ENCODE measurements around the gene KRTAP5-8.
"Not testable (repeated sequence)": the region's sequence is repeated elsewhere in the genome, so short reads cannot be mapped to it uniquely, and the experiment has no call there.

KRTAP5-8 gene

GRCh38 chr11:71544525-71545214 is 6.8 kb downstream of the KRTAP5-8 start:
- DNase-seq, result no peak

DNA sequence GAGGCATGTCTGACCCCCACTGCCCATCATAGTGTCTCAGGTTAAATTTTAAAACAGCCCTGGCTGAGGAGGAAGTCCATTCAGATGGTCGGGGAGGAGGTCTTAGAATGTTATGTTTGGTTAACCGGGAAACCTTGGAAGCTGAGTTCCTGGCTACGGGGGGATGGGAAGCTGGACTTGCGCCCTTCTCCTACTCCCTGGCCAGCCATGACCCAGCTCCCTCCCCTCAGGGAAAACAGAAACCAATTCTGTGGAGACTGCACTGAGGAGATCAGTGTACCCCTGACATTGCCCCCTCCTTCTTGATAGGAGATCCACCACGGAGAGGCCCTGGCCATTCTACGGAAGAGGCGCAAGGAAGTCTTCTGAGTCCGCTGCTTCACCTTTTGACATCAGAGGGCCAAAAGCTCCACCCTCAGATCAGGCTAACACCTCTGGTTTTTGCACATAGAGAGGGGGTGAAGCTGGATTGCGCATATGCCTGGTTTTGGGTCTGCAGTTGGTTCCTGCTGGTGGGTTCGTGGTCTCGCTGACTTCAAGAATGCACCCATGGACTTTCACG is 7.7 kb downstream of the KRTAP5-8 start:
- no peak for DNase-seq

GRCh38 chr11:71548120-71548519 is 10.3 kb downstream of the KRTAP5-8 start, which contains the start of gene KRTAP5-9:
KRTAP5-9 (plus strand) TSS chr11:71548420; CDS start chr11:71548658, 238 bp downstream.
- no peak for DNase-seq

GRCh38 chr11:71548716-71549151 is 10.9 kb downstream of the KRTAP5-8 start:
- no peak for DNase-seq

GRCh38 chr11:71551711-71552110 is 13.9 kb downstream of the KRTAP5-8 start:
- DNase-seq, result no peak

DNA sequence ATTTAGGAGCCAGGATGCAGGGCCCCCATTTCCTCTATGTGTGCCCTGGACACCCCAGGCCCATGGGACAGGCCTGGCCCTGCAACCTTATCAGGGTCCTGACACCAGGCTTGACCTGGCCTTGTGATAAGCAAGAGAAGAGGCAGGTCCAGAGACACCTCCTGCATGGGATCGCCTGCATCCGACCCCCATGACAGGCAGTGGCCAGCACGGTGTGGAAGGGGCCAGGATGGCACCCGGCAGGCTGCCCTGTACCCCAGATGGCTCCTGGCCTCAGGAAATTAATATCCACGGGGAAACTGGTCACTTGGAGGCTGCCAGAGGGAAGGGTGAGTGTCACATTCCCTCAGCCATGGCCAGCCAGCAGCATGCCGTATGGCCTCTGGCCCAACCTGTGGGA is 17.2 kb downstream of the KRTAP5-8 start:
- DNase-seq, result no peak

GRCh38 chr11:71555508-71555907 is 17.7 kb downstream of the KRTAP5-8 start:
- no peak for DNase-seq

DNA sequence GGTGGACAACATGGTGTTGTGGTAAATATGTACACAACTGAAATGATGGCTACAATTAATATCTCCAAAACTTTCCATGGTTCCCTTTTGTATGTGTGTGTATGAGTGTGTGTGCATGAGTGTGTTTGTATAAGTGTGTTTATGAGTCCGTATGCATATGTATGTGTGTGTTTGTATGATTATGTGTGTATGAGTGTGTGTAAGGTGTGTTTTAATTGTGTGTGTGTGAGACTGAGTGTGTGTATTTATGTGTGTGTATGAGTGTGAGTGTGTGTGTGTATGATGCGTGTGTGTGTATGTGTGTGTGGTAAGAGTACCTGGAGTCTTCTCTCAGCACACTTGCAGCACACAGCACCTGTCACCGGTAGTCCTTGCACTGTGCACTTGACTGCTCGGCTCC is 18.2 kb downstream of the KRTAP5-8 start:
- DNase-seq, result no peak

DNA sequence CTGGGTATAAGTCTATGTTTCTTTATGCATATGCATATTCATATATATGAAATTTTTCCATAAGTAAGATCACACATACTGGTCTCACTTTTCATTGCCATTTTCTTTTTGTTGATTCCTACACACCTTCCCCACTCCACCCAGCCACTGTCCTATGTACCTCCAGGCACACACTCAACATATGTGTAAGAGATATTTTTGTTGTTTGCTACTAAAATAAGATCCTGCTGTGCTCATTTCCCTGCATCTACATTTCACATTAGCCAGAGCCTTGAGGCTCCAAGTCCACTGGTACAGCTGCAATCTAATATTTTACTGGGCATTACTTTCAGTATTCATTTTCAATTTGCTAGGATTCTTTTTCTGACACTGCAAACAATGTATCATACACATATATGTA is 19.4 kb downstream of the KRTAP5-8 start:
- no peak for DNase-seq

DNA sequence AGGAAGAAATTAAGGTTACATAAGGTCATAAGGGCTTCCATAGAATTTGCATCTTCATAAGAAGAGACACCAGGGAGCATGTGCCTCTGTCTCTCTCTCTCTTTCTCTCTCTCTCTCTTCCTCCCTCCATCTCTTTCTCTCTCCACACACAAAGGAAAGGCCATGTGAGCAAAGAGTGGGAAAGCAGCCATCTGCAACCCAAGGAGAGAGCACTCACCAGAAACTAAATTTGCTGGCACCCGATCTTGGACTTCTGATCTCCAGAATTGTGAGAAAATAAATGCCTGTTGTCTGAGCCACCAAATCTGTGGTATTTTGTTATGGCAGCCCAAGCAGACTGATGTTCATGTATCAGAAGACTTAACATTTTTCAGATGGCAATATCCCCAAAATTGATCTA is 21.2 kb downstream of the KRTAP5-8 start:
- no peak for DNase-seq

DNA sequence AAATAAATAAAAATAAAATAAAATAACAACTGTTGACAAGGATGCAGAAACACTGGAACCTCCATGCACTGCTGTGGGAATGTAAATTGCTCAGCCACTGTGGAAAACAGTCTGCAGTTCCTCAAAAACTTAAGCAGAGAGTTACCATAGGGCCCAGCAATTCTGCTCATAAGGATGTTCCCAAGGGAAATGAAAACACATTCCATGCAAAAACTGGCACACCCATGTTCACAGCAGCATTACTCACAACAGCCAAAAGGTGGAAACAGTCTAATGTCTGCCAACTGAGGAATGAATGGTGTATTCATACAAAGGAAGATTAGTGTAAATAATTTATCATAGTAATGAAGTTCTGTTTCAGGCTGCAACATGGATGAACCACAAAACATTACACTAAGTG is 24.3 kb downstream of the KRTAP5-8 start:
- no peak for DNase-seq

DNA sequence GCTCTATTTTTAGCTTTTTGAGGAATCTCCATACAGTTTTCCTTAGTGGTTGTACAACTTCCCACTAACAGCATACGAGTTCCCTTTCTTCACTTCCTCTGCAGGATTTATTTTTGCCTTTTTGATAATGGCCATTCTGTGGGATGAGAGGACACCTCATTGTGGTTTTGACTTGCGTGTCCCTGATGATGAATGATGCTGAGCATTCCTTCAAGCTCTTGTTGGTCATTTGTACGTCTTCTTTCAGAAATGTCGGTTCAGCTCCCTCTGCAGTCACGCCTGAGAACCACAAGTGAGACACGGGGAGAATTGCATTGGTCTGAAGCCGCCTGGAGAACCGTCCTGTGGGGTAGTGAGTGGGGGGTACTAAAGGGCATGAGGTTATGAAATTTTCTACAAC is 25.6 kb downstream of the KRTAP5-8 start:
- DNase-seq, result no peak

GRCh38 chr11:71564430-71564829 is 26.6 kb downstream of the KRTAP5-8 start:
- no peak for DNase-seq

DNA sequence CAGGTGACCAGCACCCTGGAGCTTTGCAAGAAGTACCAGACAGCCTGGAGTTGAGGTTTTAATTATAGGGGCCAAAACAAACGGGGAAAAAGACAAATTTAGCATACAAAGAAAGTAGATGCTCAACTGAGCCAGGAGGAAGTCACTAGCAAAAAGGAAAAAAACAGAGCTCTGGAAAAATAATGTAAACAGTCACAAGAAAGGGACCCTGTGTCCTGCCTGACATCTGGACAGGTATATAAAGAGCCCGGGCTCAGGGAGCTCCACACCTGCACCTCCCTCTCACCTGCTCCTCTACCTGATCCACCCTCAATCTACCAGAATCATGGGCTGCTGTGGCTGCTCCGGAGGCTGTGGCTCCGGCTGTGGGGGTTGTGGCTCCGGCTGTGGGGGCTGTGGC is 27.4 kb downstream of the KRTAP5-8 start, which contains the start of gene KRTAP5-10:
TSS of gene KRTAP5-10 (plus strand) at position 301 of the 400 bp plus-strand sequence. CDS start at position 326, 25 bp downstream.
- DNase-seq, result no peak

GRCh38 chr11:71566081-71566620 is 28.3 kb downstream of the KRTAP5-8 start:
- DNase-seq, result no peak

DNA sequence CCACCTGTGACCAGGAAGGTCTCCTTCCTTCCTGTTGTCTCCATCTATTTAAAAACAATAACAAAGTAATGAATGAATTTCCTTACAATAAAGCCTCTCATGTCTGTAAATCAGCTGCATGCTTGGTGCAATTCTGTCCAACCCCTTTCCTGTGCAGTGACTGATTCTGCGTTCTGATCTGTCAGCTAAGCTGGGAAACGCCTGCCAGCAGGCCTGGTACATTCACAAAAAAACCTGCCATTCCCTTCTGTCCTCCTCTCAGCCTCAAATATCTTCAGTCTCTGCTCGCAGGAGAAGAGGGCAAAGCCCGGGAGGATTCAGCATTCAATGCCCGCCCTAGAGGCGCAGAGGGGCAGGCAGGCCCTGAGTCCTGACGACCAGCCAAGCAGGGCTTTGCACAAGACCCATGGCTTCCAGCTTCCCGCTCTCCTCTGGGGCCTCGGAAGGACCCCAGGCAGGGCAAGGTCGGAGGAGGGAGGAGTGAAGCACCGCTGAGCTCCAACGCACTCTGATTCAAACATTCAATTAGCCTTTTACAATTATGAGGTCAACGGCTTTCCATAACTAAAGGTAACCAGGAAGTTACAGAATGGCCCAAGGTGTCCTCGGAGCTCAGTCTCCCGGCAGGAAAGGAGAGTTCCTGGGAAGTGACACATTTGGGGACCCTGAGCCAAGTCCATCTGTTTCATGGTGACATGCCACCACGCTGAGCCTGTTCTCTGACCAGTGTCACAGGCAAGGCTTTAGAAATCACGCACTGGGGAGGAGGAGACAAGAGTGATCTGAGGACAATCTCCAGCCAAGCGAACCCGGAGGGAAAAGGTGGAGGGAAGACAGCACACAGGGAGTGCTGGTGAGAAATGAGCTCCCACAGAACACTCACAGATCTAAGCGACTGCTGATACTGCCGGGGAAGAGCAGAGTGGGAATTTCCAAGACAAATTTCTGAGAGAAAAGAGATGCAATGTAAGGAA is 29.1 kb downstream of the KRTAP5-8 start:
- DNase-seq, result not testable (repeated sequence)

- DNase-seq, result not testable (repeated sequence)
Measured at GRCh38 chr11:71567633-71568032, 29.8 kb downstream of the KRTAP5-8 start.

DNA sequence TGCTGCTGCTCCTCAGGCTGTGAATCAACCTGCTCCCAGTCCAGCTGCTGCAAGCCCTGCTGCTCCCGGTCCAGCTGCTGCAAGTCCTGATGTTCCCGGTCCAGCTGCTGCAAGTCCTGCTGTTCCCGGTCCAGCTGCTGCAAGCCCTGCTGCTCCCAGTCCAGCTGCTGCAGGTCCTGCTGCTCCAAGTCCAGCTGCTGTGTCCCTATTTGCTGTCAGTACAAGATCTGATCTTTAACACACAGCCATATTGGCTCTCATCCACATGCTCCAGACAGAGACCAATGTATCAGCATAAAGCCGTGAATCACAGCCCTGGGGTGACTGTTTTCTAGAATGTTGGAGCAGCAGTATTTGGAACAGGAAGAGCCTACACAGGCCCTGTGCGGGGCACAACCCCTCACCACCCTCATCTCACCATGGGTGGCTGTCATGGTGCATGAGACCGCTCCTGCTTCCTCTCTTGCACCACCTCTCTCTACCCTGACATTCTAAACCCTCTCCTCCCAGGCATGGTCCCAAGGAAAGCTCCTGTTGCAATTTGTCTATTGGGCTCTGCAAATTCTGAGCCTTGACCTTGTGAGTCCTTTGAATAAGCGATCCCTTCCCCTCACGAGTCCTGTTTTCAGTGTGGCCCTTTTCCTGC is 31.0 kb downstream of the KRTAP5-8 start:
- no peak for DNase-seq

- DNase-seq, result not testable (repeated sequence)
Measured at GRCh38 chr11:71571101-71571850, 33.5 kb downstream of the KRTAP5-8 start.

DNA sequence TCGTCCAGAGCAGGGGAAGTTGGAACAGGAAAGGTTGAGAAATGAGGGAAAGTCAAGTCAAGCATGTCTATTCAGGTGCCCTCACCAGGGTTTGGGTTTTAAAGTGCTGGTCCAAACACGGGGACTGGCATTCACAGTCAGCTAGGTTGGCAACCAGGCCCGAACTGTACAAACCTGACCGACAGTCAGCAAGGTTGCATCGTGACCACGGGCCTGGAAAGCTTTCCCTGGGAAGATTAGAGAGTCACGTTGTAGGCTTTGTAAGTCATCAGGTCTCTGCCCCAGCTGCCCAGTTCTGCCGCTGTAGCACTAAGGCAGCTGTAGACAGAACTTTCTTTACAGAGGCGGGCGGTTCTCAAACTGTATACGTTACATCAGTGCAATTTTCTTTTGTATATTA is 35.0 kb downstream of the KRTAP5-8 start:
- no peak for DNase-seq

GRCh38 chr11:71574418-71574817 is 36.6 kb downstream of the KRTAP5-8 start:
- DNase-seq, result no peak

Data from DMS79 treated with DMSO at 0.1 percent for 48 hours (cell line).